Panc1 (cell line): ENCODE measurements around the gene CA12.

Experiments used
- POLR2AphosphoS5 ChIP-seq: IDR thresholded peaks from 2 replicates; pipeline ENCODE4 v1.6.1; 2012; ENCODE audit warnings: mild to moderate bottlenecking, low read depth, low read length, moderate library complexity
- TCF7L2 ChIP-seq: IDR thresholded peaks from 2 replicates; pipeline ENCODE4 v1.6.1; 2011; ENCODE audit warnings: mild to moderate bottlenecking, low read depth, low read length, inconsistent platforms
- TF ChIP-seq, protein P1 (sequence below), 2 experiments: IDR thresholded peaks; 2 replicates each; pipeline ENCODE4 v1.6.1; 2011 to 2012; ENCODE audit warnings: low read depth in 2 of 2, control low read depth in 1 of 2, low read length in 1 of 2, mild to moderate bottlenecking in 1 of 2, moderate library complexity in 1 of 2; ENCODE audit not compliant: insufficient read depth in 1 of 2
- TF ChIP-seq, protein P2 (sequence below): fragments of 450-650 bp; IDR thresholded peaks from 2 replicates; pipeline ENCODE4 v1.5.1; 2017; ENCODE audit warnings: mild to moderate bottlenecking

DNA sequence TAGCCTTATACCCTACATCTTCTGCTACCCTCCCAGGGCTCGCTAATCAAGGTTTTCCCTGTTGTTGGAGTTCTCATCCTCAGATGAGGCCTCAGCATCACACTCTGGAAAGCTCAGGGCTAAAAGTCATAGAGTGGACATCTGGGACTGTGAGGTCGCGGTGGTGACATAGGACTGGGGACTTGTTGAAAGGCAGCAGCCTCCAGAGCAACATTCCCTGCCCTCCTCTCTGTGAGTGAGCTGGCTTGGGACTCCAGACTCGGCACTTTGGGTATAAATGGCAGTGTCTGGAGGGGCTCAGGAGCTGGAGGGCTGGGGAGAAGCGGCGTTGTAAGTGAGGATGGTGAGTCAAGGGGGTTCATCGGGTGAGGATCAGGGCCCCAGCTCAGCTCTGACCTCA lies 2.7 kb downstream of the CA12 start:
- TF ChIP-seq POLR2AphosphoS5 (no peak), TCF7L2 (no peak)
- TF ChIP-seq, protein P1, sequence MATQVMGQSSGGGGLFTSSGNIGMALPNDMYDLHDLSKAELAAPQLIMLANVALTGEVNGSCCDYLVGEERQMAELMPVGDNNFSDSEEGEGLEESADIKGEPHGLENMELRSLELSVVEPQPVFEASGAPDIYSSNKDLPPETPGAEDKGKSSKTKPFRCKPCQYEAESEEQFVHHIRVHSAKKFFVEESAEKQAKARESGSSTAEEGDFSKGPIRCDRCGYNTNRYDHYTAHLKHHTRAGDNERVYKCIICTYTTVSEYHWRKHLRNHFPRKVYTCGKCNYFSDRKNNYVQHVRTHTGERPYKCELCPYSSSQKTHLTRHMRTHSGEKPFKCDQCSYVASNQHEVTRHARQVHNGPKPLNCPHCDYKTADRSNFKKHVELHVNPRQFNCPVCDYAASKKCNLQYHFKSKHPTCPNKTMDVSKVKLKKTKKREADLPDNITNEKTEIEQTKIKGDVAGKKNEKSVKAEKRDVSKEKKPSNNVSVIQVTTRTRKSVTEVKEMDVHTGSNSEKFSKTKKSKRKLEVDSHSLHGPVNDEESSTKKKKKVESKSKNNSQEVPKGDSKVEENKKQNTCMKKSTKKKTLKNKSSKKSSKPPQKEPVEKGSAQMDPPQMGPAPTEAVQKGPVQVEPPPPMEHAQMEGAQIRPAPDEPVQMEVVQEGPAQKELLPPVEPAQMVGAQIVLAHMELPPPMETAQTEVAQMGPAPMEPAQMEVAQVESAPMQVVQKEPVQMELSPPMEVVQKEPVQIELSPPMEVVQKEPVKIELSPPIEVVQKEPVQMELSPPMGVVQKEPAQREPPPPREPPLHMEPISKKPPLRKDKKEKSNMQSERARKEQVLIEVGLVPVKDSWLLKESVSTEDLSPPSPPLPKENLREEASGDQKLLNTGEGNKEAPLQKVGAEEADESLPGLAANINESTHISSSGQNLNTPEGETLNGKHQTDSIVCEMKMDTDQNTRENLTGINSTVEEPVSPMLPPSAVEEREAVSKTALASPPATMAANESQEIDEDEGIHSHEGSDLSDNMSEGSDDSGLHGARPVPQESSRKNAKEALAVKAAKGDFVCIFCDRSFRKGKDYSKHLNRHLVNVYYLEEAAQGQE (IDR thresholded peaks at IDR 0.05; ENCODE audit: insufficient read depth in 1 of 2, low read depth in 2 of 2, low read length in 1 of 2): no peak
- TF ChIP-seq, protein P2, sequence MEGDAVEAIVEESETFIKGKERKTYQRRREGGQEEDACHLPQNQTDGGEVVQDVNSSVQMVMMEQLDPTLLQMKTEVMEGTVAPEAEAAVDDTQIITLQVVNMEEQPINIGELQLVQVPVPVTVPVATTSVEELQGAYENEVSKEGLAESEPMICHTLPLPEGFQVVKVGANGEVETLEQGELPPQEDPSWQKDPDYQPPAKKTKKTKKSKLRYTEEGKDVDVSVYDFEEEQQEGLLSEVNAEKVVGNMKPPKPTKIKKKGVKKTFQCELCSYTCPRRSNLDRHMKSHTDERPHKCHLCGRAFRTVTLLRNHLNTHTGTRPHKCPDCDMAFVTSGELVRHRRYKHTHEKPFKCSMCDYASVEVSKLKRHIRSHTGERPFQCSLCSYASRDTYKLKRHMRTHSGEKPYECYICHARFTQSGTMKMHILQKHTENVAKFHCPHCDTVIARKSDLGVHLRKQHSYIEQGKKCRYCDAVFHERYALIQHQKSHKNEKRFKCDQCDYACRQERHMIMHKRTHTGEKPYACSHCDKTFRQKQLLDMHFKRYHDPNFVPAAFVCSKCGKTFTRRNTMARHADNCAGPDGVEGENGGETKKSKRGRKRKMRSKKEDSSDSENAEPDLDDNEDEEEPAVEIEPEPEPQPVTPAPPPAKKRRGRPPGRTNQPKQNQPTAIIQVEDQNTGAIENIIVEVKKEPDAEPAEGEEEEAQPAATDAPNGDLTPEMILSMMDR: no peak
